Mesenchymal stem cell (in vitro differentiated cells and primary cell): Measurements from ENCODE around the gene SLC6A8.

ENCODE experiments used
- DNase-seq: peaks from one replicate; pipeline ENCODE4 v3.0.0-alpha.2; 2013
- H2AFZ ChIP-seq: one replicate; pipeline ENCODE4 v1.6.1; 2013; ENCODE audit warnings: low read depth, mild to moderate bottlenecking, control low read depth, inconsistent platforms, low read length, moderate library complexity
- H2AK5ac ChIP-seq: 2 replicates; pipeline ENCODE4 v1.6.1; 2013; ENCODE audit warnings: low read length, moderate library complexity, mild to moderate bottlenecking, inconsistent platforms; ENCODE audit not compliant: severe bottlenecking
- H2BK120ac ChIP-seq: one replicate; pipeline ENCODE4 v1.6.1; 2013; ENCODE audit warnings: low read depth, mild to moderate bottlenecking, inconsistent platforms, low read length, moderate library complexity
- H2BK12ac ChIP-seq, 2 experiments: one replicate each; pipeline ENCODE4 v1.6.1; 2013; ENCODE audit warnings: inconsistent platforms in 2 of 2, low read length in 2 of 2, mild to moderate bottlenecking in 2 of 2, moderate library complexity in 2 of 2, control low read depth in 1 of 2
- H2BK15ac ChIP-seq: one replicate; pipeline ENCODE4 v1.6.1; 2013; ENCODE audit warnings: mild to moderate bottlenecking, low read depth, inconsistent platforms; ENCODE audit not compliant: poor library complexity, severe bottlenecking
- H2BK5ac ChIP-seq: 2 replicates; pipeline ENCODE4 v1.6.1; 2013; ENCODE audit warnings: low read depth, mild to moderate bottlenecking, low read length, control low read depth, inconsistent platforms; ENCODE audit not compliant: poor library complexity, severe bottlenecking
- H3K14ac ChIP-seq, 2 experiments: one replicate each; pipeline ENCODE4 v1.6.1; 2013; ENCODE audit warnings: inconsistent platforms in 2 of 2, low read length in 2 of 2, control low read depth in 1 of 2, mild to moderate bottlenecking in 1 of 2, moderate library complexity in 1 of 2
- H3K18ac ChIP-seq, 2 experiments: one replicate each; pipeline ENCODE4 v1.6.1; 2013; ENCODE audit warnings: inconsistent platforms in 2 of 2, low read length in 2 of 2, control low read depth in 1 of 2, low read depth in 1 of 2, mild to moderate bottlenecking in 1 of 2
- H3K23ac ChIP-seq, 2 experiments: one replicate each; pipeline ENCODE4 v1.6.1; 2013; ENCODE audit warnings: inconsistent platforms in 2 of 2, low read length in 2 of 2, mild to moderate bottlenecking in 2 of 2, moderate library complexity in 2 of 2, control low read depth in 1 of 2
- H3K27ac ChIP-seq: 2 replicates; pipeline ENCODE4 v1.5.1; 2013; ENCODE audit warnings: mild to moderate bottlenecking, moderate library complexity, low read length, control low read depth, inconsistent platforms; ENCODE audit not compliant: poor library complexity, severe bottlenecking
- H3K27me3 ChIP-seq, 2 experiments: 2 replicates each; pipeline versions ENCODE4 v1.6.1 to v1.7.0; 2013; ENCODE audit warnings: low read length in 2 of 2, mild to moderate bottlenecking in 2 of 2, moderate library complexity in 2 of 2, control low read depth in 1 of 2, inconsistent platforms in 1 of 2; ENCODE audit not compliant: control insufficient read depth in 1 of 2, insufficient read depth in 1 of 2
- H3K36me3 ChIP-seq, 2 experiments: 2 replicates each; pipeline versions ENCODE4 v1.6.1 to v1.7.0; 2013; ENCODE audit warnings: low read length in 2 of 2, control low read depth in 1 of 2, inconsistent platforms in 1 of 2, low read depth in 1 of 2, mild to moderate bottlenecking in 1 of 2; ENCODE audit not compliant: insufficient read depth in 2 of 2, control insufficient read depth in 1 of 2
- H3K4ac ChIP-seq, 2 experiments: one replicate each; pipeline ENCODE4 v1.6.1; 2013; ENCODE audit warnings: inconsistent platforms in 2 of 2, low read length in 2 of 2, mild to moderate bottlenecking in 2 of 2, moderate library complexity in 2 of 2, control low read depth in 1 of 2, low read depth in 1 of 2
- H3K4me1 ChIP-seq: 2 replicates; pipeline ENCODE4 v1.6.1; 2013; ENCODE audit warnings: low read depth, low read length, control low read depth; ENCODE audit not compliant: control insufficient read depth, insufficient read depth
- H3K4me2 ChIP-seq: 2 replicates; pipeline ENCODE4 v1.6.1; 2013; ENCODE audit warnings: low read length, mild to moderate bottlenecking, inconsistent platforms; ENCODE audit not compliant: poor library complexity, severe bottlenecking
- H3K4me3 ChIP-seq, 2 experiments: 2 replicates each; pipeline versions ENCODE4 v1.5.1 to v1.7.0; 2013; ENCODE audit warnings: low read length in 2 of 2, mild to moderate bottlenecking in 2 of 2, control low read depth in 1 of 2, low read depth in 1 of 2; ENCODE audit not compliant: insufficient read depth in 1 of 2
- H3K79me1 ChIP-seq: replicated peaks from 2 replicates; pipeline ENCODE4 v1.6.1; 2013; ENCODE audit warnings: mild to moderate bottlenecking, control low read depth, low read length, inconsistent platforms; ENCODE audit not compliant: poor library complexity, severe bottlenecking
- H3K9ac ChIP-seq: 2 replicates; pipeline ENCODE4 v1.7.0; 2013; ENCODE audit warnings: mild to moderate bottlenecking, low read length, moderate library complexity
- H3K9me3 ChIP-seq: 2 replicates; pipeline ENCODE4 v1.7.0; 2013; ENCODE audit warnings: mild to moderate bottlenecking, low read length; ENCODE audit not compliant: control insufficient read depth
- H4K8ac ChIP-seq: one replicate; pipeline ENCODE4 v1.6.1; 2013; ENCODE audit warnings: inconsistent platforms, mild to moderate bottlenecking, low read length, moderate library complexity
- H4K91ac ChIP-seq: one replicate; pipeline ENCODE4 v1.6.1; 2013; ENCODE audit warnings: mild to moderate bottlenecking, low read length, inconsistent platforms
- WGBS: methylation state at CpG from one replicate; pipeline ENCODE4 v1.1.7; 2013; ENCODE audit warnings: mixed read lengths; 5-methylcytosine and 5-hydroxymethylcytosine counted together

SLC6A8 gene

DNA sequence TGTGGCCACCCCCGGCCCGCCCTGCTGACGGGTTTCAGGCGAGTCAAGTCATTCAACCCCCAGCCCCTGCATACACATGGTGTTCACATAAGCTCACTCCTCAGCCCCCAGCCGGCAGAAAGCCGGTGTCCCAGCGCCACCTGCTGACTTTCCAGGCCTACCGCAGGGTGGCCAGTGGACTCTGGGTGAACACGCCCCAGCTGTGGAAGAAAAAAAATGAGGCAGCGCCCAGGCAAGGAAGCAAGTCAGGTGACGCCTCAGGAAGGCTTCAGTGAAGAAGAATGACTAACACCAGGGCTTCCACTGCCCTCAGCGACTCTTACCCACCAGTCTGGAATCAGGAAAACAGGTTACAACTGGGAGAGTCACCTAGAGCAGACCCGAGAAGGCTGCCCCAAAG is 20.7 kb downstream of the SLC6A8 start:
- peaks cover 14% of the 10 kb centered on the region for H3K4me1 ChIP-seq

DNA sequence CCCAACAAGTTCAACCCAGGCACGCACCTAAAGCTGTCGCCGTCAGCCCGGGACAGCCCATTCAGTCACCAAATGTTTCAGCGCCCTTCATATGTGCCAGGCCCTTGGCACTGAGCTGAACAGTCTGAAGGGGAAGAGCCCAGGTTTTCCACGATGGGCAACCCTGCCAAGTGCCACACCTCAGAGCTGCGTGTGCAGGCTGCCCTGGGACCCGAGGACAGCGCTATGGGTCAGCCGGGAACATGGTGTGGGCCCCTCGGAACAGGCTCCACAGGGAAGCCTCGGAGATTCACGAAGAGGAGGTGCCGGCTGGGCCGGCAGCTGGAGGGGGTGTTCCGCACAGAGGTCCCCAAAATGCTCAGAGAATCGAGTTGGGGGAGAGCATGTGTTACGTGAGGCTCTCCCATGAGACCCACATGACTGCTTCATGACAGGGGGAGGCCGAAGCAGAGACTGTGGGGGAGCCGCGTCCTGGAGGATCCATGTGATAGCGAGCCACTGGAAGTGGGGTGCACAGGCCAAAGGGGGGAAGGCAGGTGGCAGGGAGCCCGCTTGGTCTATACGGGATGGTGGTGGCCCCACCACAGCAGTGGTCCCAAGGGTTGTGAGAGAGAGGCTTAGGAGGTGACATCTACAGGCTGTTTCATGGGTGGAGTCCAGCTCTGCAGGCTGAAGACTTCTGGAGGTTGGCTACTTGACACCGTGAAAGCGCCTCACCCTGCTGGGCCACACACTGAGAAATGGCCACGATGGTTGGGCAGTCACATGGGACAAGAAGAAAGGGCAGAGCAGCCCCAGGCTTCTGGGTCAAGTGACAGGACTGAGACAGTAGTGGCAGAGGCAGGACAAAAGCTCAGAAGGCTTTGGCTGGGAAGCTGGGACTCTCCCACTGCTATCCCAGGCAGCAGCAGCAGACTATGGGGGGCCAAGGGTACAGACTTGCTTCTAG is 22.3 kb downstream of the SLC6A8 start:
- Histone ChIP-seq H3K4ac (no peak overlapping the region), H3K79me1 (peaks cover 19% of the 10 kb centered on the region), H3K27me3 (peaks cover 0 to 8% of the 10 kb centered on the region in 2 experiments), H2BK120ac (no peak overlapping the region), H3K23ac (no peak overlapping the region), H3K4me2 (no peak overlapping the region), H2BK15ac (no peak overlapping the region), H3K4me1 (peaks cover 14% of the 10 kb centered on the region), H3K27ac (no peak overlapping the region), H4K91ac (no peak overlapping the region), H3K9ac (no peak overlapping the region), H2AFZ (no peak overlapping the region), H4K8ac (no peak overlapping the region), H3K36me3 (peaks cover 33 to 59% of the 10 kb centered on the region in 2 experiments), H3K18ac (no peak overlapping the region), H2BK12ac (no peak overlapping the region), H3K9me3 (no peaks in the 10 kb centered on the region), H3K4me3 (no peak overlapping the region), H3K14ac (no peak overlapping the region), H2BK5ac (no peak overlapping the region), H2AK5ac (no peak overlapping the region)
- 95% methylated on average over 26 of the region's 27 CpGs for WGBS
- no peak for DNase-seq

More for the DNA sequence above, 20.7 kb downstream of the SLC6A8 start:
- Histone ChIP-seq H3K9me3 (no peaks in the 10 kb centered on the region), H3K27ac (peak overlapping the region; percentile 49), H3K23ac (no peak overlapping the region), H3K4ac (no peak overlapping the region), H2AFZ (no peak overlapping the region), H2BK15ac (no peak overlapping the region), H4K8ac (no peak overlapping the region), H3K14ac (no peak overlapping the region), H2BK12ac (no peak overlapping the region), H2AK5ac (no peak overlapping the region), H3K27me3 (peaks cover 0 to 8% of the 10 kb centered on the region in 2 experiments), H3K79me1 (peaks cover 22% of the 10 kb centered on the region), H2BK5ac (no peak overlapping the region), H2BK120ac (no peak overlapping the region), H3K18ac (no peak overlapping the region), H3K36me3 (peaks cover 26 to 64% of the 10 kb centered on the region in 2 experiments), H4K91ac (no peak overlapping the region), H3K4me3 (no peak overlapping the region), H3K9ac (peak overlapping the region; percentile 26), H3K4me2 (no peak overlapping the region)
- peak; percentile 86 for DNase-seq
- 33% methylated on average over 13 of the region's 13 CpGs for WGBS

DNA sequence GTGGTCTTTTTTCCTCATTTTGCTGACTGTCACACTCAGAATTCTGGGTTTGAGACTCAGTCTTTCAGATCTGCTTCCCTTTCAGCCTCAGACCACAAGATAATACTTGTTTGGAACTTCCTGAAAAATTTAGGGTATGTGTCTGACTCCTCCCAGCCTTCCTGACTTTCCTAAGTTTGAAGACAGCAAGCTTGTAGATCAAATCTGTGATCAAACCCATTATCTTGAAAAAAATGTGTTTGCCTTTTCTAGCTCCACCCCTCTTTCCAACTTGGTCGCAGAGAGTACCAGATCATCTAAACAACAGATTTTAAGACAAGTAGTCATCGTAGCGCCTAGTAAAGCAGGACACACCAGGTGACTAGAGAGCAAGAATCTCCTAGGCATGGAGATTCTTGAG is 26.5 kb downstream of the SLC6A8 start:
- Histone ChIP-seq H3K4ac (no peak overlapping the region), H4K8ac (no peak overlapping the region), H3K9ac (no peak overlapping the region), H2AFZ (no peak overlapping the region), H2BK12ac (no peak overlapping the region), H3K4me2 (no peak overlapping the region), H3K36me3 (peaks cover 59% of the 10 kb centered on the region in 2 experiments), H2AK5ac (no peak overlapping the region), H2BK120ac (no peak overlapping the region), H3K4me1 (peaks cover 6% of the 10 kb centered on the region), H3K79me1 (peaks cover 14% of the 10 kb centered on the region), H2BK15ac (no peak overlapping the region), H3K27me3 (peaks cover 0 to 5% of the 10 kb centered on the region in 2 experiments), H4K91ac (no peak overlapping the region), H3K23ac (no peak overlapping the region), H3K27ac (no peak overlapping the region), H2BK5ac (no peak overlapping the region), H3K18ac (no peak overlapping the region), H3K4me3 (no peak overlapping the region), H3K14ac (no peak overlapping the region), H3K9me3 (no peaks in the 10 kb centered on the region)
- WGBS, result 75% methylated on average over 3 of the region's 3 CpGs
- DNase-seq, result no peak

DNA sequence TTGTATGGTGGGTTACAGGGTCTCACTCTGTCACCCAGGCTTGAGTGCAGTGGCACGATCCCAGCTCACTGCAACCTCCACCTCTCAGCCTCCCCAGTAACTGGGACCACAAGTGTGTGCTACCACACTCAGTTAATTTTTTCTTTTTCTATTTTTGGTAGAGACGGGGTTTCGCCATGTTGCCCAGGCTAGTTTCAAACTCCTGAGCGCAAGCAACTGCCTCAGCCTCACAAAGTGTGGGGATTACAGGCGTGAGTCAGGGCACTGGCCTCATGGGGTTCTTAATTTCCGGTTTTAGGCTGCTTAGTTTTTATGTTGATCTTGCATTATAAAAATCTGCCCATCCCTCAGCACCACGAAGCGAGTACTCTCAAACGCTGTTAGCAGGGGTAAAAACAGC is 29.7 kb downstream of the SLC6A8 start:
- peaks cover 0 to 6% of the 10 kb centered on the region in 2 experiments for H3K27me3 ChIP-seq
- H3K9ac ChIP-seq, result no peak overlapping the region
- no peak overlapping the region for H3K4me2 ChIP-seq
- H3K9me3 ChIP-seq, result no peaks in the 10 kb centered on the region
- no peak overlapping the region for H3K18ac ChIP-seq
- no peak overlapping the region for H2AK5ac ChIP-seq
- no peak overlapping the region for H2BK15ac ChIP-seq
- no peak for DNase-seq
- no peak overlapping the region for H4K91ac ChIP-seq
- H2BK12ac ChIP-seq, result no peak overlapping the region
- H4K8ac ChIP-seq, result no peak overlapping the region
- no peak overlapping the region for H3K27ac ChIP-seq
- no peak overlapping the region for H2BK120ac ChIP-seq
- no peak overlapping the region for H3K23ac ChIP-seq
- no peak overlapping the region for H2AFZ ChIP-seq
- WGBS, result 97% methylated on average over 6 of the region's 9 CpGs
- no peak overlapping the region for H3K4ac ChIP-seq
- H2BK5ac ChIP-seq, result no peak overlapping the region
- no peak overlapping the region for H3K14ac ChIP-seq
- H3K36me3 ChIP-seq, result peaks cover 53 to 64% of the 10 kb centered on the region in 2 experiments
- no peak overlapping the region for H3K4me3 ChIP-seq
- H3K79me1 ChIP-seq, result peaks cover 9% of the 10 kb centered on the region
- H3K4me1 ChIP-seq, result peaks cover 2% of the 10 kb centered on the region
